H54 (cell line): ENCODE measurements around the gene GOLGA8J.
"Not testable (repeated sequence)": the region's sequence is repeated elsewhere in the genome, so short reads cannot be mapped to it uniquely, and the experiment has no call there.

Experiments
- DNase-seq: peaks from one replicate; pipeline ENCODE4 v3.0.0; 2011; ENCODE audit warnings: low spot score, mixed read lengths; ENCODE audit not compliant: insufficient read length
- FAIRE-seq: peaks from 3 replicates; lab custom pipeline; 2011; peaks lifted over from hg19 to GRCh38; lab: Jason Lieb, UNC
- POLR2A ChIP-seq: IDR thresholded peaks from 2 replicates; pipeline ENCODE4 v1.6.1; 2011; ENCODE audit warnings: low read depth, mild to moderate bottlenecking, low read length

The GOLGA8J gene

DNA sequence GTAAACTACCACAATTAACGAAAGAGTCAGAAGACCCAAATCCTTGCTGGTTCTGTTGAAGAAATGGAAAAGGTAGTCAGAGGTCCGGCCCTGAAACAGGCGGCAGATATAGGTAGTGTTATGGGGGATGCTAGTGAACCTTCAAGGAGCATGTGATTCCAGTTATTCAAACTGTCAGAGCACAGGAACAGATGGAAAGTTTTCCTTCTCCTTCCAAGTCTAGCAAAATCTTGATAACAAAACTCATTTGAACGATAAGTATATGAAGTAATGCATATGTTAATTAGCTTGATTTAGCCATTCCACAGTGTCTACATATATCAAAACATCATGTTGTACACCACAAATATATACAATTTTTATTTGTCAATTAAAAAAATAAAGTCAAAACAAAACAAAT lies 26.6 kb upstream of the GOLGA8J start:
- TF ChIP-seq POLR2A = no peak
- DNase-seq (no peak), FAIRE-seq (no peak)

DNA sequence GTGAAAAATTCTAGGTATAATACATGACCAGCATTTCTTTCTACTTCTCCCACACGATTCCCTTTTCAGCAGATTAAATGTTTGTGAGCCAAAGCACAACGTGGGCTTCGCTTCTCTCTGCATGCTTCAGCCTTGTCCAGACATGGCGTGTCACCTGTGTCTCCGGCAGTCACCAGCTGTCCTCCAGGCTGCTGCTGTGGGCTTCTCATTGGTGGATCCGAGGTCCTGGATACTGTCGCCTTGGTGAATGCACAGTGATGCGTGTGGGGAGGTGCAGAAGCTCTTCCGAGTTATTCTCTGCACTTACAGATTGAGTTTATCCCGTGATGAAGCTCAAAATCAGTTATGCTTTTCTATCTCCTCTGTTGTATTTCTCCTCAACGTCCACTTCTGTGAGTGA lies 23.0 kb upstream of the GOLGA8J start:
- DNase-seq (no peak), FAIRE-seq (no peak)
- no peak for TF ChIP-seq POLR2A

DNA sequence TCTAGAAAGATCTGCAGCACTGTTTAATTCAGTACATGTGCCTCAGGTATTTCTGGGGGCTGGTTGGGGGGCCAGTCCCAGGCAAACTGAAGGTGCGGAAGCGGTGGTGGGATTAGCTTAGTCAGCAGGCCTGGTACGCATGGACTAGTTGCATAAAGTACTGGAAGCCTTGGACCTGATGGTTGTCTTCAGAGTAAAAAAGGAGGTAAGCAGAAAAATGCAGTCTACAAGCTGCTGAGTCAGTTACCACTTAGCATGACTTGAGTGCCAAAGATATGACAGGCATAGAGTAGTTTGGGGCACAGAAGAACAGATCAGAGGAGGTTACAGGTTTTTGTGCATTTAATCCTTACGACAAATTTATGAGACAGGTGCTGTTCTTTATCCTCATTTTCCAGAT lies 19.9 kb upstream of the GOLGA8J start:
- no peak for TF ChIP-seq POLR2A
- DNase-seq (no peak), FAIRE-seq (peak; percentile 15)

DNA sequence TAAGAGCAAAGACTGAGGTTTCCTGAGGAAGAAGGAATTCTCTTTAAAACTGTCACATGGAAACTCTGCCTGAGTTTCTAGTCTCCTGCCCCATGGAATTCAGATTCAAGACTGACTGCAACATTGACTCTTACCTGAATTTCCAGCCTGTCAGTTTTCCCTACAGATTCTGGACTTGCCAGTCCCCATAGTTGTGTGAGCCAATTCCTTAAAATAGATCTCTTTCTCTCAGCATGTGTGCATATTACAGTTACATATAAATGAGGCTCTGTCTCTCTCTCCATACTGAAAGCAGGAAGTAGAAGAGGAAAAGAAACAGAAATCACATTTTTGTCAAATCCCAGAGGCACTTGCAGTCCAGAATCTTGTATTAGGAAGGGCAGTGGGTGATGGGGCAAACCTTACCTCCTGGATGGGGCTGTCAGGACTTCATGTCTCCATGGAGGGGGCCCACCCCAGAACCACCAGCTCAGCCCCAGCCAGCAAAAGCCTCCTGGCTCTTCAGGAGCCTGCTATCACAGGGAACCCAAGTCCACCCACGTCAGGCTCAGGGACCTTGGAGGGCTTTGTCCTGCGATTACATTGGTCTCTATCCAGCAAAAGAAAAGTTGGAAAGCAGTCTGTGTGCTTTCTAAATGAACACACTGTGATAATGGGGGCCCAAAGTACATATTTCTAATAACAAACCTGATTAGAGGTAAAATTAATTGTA lies 18.8 kb upstream of the GOLGA8J start:
- TF ChIP-seq POLR2A = no peak
- FAIRE-seq = no peak
- DNase-seq = no peak

DNA sequence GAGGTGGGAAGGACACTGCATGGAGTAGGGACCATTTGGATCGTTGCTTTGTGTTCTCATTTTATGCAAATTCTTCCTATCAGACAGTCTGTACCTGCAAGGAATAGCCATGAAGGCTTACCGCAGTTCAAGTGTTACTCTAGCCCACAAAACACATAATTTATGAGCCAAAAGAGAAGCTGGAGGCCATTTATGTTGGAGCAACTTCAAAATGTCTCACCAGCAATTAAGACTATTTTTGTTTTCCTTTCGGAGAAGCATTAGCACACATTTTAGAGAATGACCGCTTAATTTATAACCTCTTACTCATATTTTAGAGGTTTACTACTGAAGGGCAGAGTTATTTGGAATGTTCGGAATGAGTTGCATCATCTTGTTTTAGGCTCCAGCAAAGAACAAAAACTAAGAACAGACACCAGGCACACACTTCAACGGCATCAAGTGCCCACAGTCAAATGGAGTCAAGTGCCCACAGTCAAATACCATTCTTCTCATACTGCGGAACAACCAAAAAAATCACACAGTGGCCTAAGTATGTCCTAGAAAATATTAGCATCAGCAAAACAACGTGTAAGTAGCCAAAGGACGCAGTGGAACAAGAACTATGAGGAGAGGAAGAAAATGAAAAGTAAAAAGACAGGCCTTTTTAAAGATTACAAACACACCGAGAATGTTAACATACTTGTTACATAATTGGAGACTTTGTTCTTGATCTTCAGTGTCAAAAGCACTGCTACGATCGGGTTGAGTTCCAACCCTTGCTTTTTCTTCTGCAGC lies 17.5 kb upstream of the GOLGA8J start:
- FAIRE-seq = peak; percentile 75
- peak; percentile 30 for DNase-seq
- TF ChIP-seq POLR2A = no peak

DNA sequence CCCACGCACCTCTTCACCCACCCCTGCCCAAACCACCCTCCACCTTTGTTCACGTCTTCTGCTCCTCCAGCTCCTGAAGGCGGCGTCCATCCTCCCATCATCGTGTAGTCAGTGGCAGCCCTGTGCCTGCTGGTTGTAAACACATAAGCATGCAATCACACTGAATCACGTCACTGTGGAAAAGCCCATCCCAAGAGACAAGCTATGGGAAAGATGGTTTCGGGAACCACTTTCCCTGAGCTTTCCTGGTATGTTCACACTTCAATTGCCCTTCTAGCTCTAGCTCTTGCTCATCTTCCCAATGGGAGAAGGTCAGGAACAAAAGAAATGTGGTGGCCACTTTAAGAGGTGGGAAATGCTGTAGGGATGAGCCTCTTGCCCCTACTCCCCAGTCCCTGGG lies 14.4 kb upstream of the GOLGA8J start:
- TF ChIP-seq POLR2A = no peak
- DNase-seq = no peak
- no peak for FAIRE-seq

DNA sequence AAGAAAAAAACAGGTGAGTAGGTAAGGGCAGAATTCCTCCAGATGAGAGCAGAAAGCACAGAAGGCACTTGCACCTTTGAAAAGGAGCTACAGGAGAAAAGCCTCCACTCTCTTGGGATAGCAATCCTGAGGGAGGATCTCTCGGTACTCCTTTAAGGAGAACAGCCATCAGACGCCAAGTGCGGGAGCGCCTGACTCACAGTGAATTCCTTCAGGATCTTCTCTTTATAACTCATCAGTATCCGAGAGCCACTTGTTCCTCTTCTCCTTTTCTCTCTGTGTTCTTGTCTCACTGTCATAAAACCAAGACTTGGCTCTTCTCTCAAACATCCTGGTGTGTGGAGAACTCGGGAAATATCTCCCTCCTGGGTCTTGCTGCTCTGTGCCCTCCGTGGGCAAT lies 10.1 kb upstream of the GOLGA8J start:
- TF ChIP-seq POLR2A = no peak
- DNase-seq (no peak), FAIRE-seq (no peak)

DNA sequence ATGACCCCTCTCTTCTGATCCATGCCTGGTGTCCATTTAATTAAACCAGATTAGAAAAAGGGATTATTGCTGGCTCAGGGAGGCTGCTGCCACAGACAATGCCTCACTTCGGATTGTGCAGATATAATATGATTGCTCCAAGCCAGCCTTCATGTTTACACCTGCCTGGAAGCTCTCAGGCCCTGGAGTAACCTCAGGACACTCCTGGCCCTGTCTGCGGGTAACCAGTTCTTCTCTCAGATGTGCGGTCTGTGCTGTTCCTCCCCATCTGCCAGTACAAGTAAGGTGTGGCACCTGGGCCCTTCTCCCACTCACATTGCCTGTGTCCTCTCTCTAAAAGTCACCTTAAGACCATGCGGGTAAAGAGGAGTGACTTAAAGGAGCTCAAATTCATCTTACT lies 8.8 kb upstream of the GOLGA8J start:
- FAIRE-seq = no peak
- DNase-seq = no peak
- no peak for TF ChIP-seq POLR2A

DNA sequence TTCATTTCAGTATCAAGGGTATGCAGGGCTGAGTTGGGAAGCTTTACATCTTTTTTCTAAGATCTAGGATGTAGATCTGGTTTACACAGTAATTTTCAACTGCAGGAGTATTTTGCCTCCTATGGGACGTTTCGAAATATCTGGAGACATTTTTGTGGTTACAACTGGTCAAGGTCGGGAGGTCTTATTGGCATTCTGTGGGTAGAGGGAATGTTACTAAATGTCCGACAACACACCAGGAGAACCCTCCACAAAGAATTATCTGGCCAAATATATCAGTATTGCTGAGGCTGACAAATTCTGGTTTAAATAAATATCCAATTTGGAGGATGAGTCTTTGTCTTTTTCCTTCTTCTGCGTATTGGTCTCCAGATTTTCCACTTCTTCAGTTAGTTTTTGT lies 1.9 kb upstream of the GOLGA8J start:
- FAIRE-seq, DNase-seq: not testable (repeated sequence)

DNA sequence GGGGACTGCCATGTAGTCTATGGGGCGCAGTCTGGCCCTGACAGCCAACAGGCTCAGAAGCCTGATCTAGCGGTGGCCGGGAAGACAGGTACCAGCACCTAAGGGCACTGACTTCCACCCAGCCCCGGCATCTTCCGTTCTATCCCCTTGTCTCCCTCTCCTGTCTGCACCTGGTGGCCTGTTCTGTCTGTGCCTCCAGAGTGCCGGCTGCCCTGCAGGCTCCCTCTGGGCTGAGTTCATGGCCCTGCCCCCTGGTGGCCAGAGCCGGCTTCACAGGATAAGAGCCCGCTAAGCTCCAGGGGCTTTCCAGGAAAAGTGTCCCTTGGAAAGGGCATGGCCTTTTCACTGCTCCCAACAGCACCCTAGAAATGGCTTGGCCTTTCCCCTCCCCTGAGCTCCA lies 15.1 kb downstream of the GOLGA8J start:
- not testable (repeated sequence) for DNase-seq, FAIRE-seq

DNA sequence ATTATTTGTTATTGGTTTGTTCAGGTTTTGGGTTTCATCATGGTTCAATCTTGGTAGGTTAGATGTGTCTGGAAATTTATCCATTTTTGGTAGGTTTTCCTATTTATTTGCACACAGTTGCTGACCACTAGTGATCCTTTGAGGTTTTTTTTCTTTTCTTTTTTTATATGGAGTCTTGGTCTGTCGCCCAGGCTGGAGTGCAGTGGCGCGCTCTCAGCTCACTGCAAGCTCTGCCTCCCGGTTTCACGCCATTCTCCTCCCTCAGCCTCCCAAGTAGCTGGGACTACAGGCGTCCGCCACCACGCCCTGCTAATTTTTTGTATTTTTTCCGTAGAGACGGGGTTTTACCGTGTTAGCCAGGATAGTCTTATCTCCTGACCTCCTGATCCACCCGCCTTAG lies 20.1 kb downstream of the GOLGA8J start:
- DNase-seq, FAIRE-seq: not testable (repeated sequence)

DNA sequence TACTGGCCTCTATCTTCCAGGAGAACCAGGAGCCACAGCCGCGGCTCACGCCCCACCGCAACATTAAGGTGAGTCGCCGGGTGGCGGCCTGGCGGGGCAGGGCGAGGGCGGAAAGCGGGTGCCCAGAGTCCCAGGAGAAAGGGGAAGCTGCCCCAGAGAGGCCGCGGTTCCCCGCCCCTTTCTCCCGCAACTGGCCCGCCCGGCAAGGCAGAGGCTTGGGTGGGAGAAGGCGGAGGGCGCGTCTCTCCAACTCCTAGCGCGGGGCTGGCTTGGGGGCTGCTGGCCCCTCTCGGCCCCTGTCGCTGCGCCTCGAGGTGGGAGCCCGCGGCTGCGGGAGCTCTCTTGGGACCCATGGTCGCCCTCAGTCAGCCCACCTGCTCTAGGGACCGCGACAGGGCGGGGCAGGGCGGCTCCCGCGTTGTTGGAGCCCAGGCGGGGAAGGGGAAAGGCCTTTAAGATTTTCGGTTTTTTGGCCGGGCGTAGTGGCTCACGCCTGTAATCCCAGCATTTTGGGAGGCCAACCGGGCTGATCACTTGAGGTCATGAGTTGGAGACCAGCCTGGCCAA lies 21.3 kb downstream of the GOLGA8J start:
- not testable (repeated sequence) for DNase-seq, FAIRE-seq

DNA sequence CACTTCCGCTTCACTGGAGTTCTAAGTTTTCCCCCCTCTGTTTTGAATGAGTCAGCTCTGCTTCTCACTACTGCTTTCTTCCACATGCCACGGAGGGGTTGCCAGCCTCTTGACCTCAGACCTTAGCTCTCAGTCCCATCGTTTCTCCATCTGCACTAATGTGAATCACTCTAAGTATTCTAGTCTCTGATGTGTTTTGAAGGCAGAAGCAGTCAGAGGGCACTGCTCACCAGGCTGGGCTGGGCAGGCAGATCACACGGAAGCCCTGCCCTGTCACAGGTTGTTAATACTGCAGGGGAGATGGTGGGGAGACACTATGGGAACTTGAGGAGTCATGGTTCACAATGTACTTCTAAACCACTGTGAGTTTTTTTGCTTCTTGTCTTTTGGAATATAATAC lies 27.8 kb downstream of the GOLGA8J start:
- FAIRE-seq, DNase-seq: not testable (repeated sequence)

DNA sequence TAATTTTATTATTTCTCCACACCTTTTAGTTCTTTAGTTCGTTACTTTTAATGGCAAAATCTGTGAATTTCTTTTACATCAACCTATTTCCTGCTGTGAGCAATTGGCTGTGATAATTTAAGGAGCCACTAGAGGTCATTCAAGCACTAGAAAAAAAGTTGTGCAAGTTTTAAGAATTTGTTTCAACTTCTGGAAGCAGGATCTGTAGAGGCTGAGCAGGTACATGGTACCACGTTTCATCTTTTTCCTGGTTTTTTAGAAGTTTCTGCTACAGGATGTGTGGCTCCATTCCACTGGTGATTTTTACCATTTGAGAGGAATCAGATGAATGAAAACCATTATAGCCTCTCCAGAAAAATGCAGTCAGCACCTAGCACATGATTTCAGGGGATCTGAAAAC lies 47.3 kb downstream of the GOLGA8J start:
- not testable (repeated sequence) for FAIRE-seq, DNase-seq

DNA sequence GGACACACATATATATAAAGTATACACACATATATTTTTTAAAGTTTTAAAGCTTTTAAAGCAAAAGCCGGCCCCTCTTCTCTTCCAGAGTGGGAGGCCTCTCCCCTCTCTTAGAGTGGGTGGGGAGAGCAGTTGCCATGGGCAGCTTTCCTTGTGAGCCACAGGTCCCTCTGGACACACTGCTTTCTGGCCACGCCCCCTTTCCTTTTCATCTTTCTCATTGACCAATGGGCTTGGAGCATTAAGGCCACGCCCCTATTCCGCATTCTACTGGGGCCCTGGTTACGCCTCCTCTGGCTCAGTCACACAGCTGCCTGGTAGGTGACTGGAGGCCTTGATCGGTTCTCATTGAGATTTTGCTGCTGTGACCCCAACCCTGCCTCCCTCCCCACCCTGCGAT lies 52.0 kb downstream of the GOLGA8J start, which contains the start of gene GOLGA8T:
GOLGA8T (plus strand) TSS at position 301 of the 400 bp plus-strand sequence; CDS start at position 399, 98 bp downstream.
- not testable (repeated sequence) for FAIRE-seq

More for the DNA sequence above, 52.0 kb downstream of the GOLGA8J start, which contains the start of gene GOLGA8T:
- DNase-seq = not testable (repeated sequence)
